HepG2 (cell line): ENCODE results near the gene LEAP2. TPM values are rescaled to one million over a fixed set of nuclear protein-coding genes. Genes with fewer than 3 reads are reported as not detected.
A peak's percentile ranks its signal among the peaks of the same experiment; 100 is the strongest.

Experiments used
- CENPT ChIP-seq: sonication (generic); formaldehyde crosslinking; IDR thresholded peaks from 2 replicates; pipeline ENCODE4 v1.8.0; 2022; ENCODE audit warnings: low read depth, mild to moderate bottlenecking, moderate library complexity, missing genetic modification reagents
- DRAP1 ChIP-seq: IDR thresholded peaks from 2 replicates; pipeline ENCODE4 v1.6.1; 2016; ENCODE audit warnings: missing genetic modification reagents, missing compliant biosample characterization
- HMGXB4 ChIP-seq, 2 experiments: sonication (generic) in 1 of 2; formaldehyde crosslinking in 1 of 2; IDR thresholded peaks; 2 replicates each; pipeline versions ENCODE4 v1.4.0 to v1.6.1; 2018 to 2020; ENCODE audit warnings: missing genetic modification reagents in 2 of 2, borderline replicate concordance in 1 of 2, low read depth in 1 of 2, mild to moderate bottlenecking in 1 of 2, missing biosample characterization in 1 of 2
- KDM6A ChIP-seq: IDR thresholded peaks from 2 replicates; pipeline ENCODE4 v1.6.1; 2016; ENCODE audit warnings: low read depth
- SOX13 ChIP-seq, 3 experiments: fragments of 450-650 bp in 1 of 3; sonication (generic) in 1 of 3; formaldehyde crosslinking in 1 of 3; IDR thresholded peaks in 2 of 3; conservative IDR thresholded peaks in 1 of 3; 2 replicates each; pipeline versions ENCODE4 v1.5.0 to v1.6.1; 2016 to 2020; ENCODE audit warnings: antibody characterized with exemption in 1 of 3, mild to moderate bottlenecking in 1 of 3, missing compliant biosample characterization in 1 of 3, missing genetic modification reagents in 1 of 3, moderate library complexity in 1 of 3
- SOX6 ChIP-seq, 2 experiments: fragments of 450-650 bp in 1 of 2; sonication (generic) in 1 of 2; formaldehyde crosslinking in 1 of 2; IDR thresholded peaks; 2 replicates each; pipeline versions ENCODE4 v1.4.0 to v1.6.1; 2017 to 2020; ENCODE audit warnings: antibody characterized with exemption in 1 of 2, mild to moderate bottlenecking in 1 of 2, missing genetic modification reagents in 1 of 2
- WIZ ChIP-seq: sonication (generic); formaldehyde crosslinking; IDR thresholded peaks from 2 replicates; pipeline ENCODE4 v1.5.1; 2020; ENCODE audit warnings: mild to moderate bottlenecking, missing genetic modification reagents
- ZHX2 ChIP-seq, 2 experiments: sonication (generic) in 1 of 2; formaldehyde crosslinking in 1 of 2; IDR thresholded peaks; 2 replicates each; pipeline versions ENCODE4 v1.6.1 to v1.9.0; 2014 to 2022; ENCODE audit warnings: antibody characterized with exemption in 1 of 2, borderline replicate concordance in 1 of 2, inconsistent platforms in 1 of 2, low read depth in 1 of 2, missing genetic modification reagents in 1 of 2
- ZMYM2 ChIP-seq: sonication (generic); formaldehyde crosslinking; IDR thresholded peaks from 2 replicates; pipeline ENCODE4 v1.8.0; 2022; ENCODE audit warnings: mild to moderate bottlenecking, missing genetic modification reagents
- ZNF362 ChIP-seq: sonication (generic); formaldehyde crosslinking; IDR thresholded peaks from 2 replicates; pipeline ENCODE4 v1.4.0; 2020; ENCODE audit warnings: missing genetic modification reagents, mild to moderate bottlenecking, borderline replicate concordance
- ZNF484 ChIP-seq: sonication (generic); formaldehyde crosslinking; IDR thresholded peaks from 2 replicates; pipeline ENCODE4 v1.5.1; 2020; ENCODE audit warnings: mild to moderate bottlenecking, low read depth, missing genetic modification reagents, borderline replicate concordance
- ZNF614 ChIP-seq: IDR thresholded peaks from 2 replicates; pipeline ENCODE4 v1.6.1; 2018; ENCODE audit warnings: missing biosample characterization, missing genetic modification reagents, inconsistent platforms, borderline replicate concordance
- ZNF615 ChIP-seq: sonication (generic); formaldehyde crosslinking; IDR thresholded peaks from 2 replicates; pipeline ENCODE4 v1.5.0; 2020; ENCODE audit warnings: mild to moderate bottlenecking, missing genetic modification reagents, borderline replicate concordance
- ZNF792 ChIP-seq: IDR thresholded peaks from 2 replicates; pipeline ENCODE4 v1.6.1; 2016
- ZSCAN12 ChIP-seq: sonication (generic); formaldehyde crosslinking; IDR thresholded peaks from 2 replicates; pipeline ENCODE4 v1.9.0; 2021; ENCODE audit warnings: mild to moderate bottlenecking, missing genetic modification reagents
- ZSCAN9 ChIP-seq: IDR thresholded peaks from 2 replicates; pipeline ENCODE4 v1.6.1; 2016; ENCODE audit warnings: borderline replicate concordance
- polyA plus RNA-seq, 8 experiments: library from polyadenylated mRNA; depleted of rRNA in 3 of 8; stranded (reverse) in 7 of 8; unstranded in 1 of 8; fragments of >200 nt; fragmentation: Illumina TruSeq in 4 of 8; extraction: Trizol in 4 of 8; gene quantifications; 2 replicates each; pipeline versions ENCODE4 v1.2.1 to v1.2.3, GENCODE V29; 2011 to 2016; ENCODE audit warnings: low read depth in 4 of 8, missing spikeins in 1 of 8, mixed read lengths in 1 of 8; ENCODE audit not compliant: insufficient read depth in 1 of 8
- total RNA-seq, 5 experiments: library from RNA; depleted of rRNA; stranded (reverse); fragments of >200 nt; fragmentation: Illumina TruSeq; extraction: Trizol; gene quantifications; 2 replicates each; pipeline ENCODE4 v1.2.3, GENCODE V29; 2016; ENCODE audit warnings: low read depth in 1 of 5

LEAP2 gene
- total and polyA plus RNA-seq, 2 of the 13 experiments (the other 11 are each of a cell fraction or from before 2014, with no cell fraction given), result 23.9 to 51.9 TPM

- TF ChIP-seq HMGXB4 (CRISPR knock-in tag; IDR thresholded peaks at IDR 0.05; ENCODE audit: borderline replicate concordance in 1 of 2, low read depth in 1 of 2) (no peak), ZNF362 (CRISPR knock-in tag) (0 out of 2 replicates have a peak, but pooled peaks have one; percentile 32), ZNF792 (CRISPR knock-in tag) (0 out of 2 replicates have a peak, but pooled peaks have one; percentile 26), WIZ (CRISPR knock-in tag) (no peak), ZMYM2 (CRISPR knock-in tag) (no peak), KDM6A (CRISPR knock-in tag) (no peak), SOX6 (IDR thresholded peaks at IDR 0.05) (no peak), SOX6 (CRISPR knock-in tag; IDR thresholded peaks at IDR 0.05) (peak; percentile 8; the same call in 1 of the 2 replicates), SOX13 (IDR thresholded peaks at IDR 0.05) (no peak), SOX13 (CRISPR knock-in tag; conservative IDR thresholded peaks at IDR 0.05 in 1 of 2, IDR thresholded peaks at IDR 0.05 in 1 of 2) (0 out of 4 replicates have a peak, but pooled peaks of 1 of the 2 experiments have one; percentile 13), ZNF615 (no peak), ZNF484 (no peak), ZSCAN9 (CRISPR knock-in tag) (no peak), ZNF614 (CRISPR knock-in tag) (no peak), DRAP1 (CRISPR knock-in tag) (0 out of 2 replicates have a peak, but pooled peaks have one; percentile 20), ZHX2 (IDR thresholded peaks at IDR 0.05; ENCODE audit: low read depth) (no peak), ZHX2 (CRISPR knock-in tag; IDR thresholded peaks at IDR 0.05; ENCODE audit: borderline replicate concordance) (no peak), CENPT (CRISPR knock-in tag) (no peak), ZSCAN12 (no peak)
Measured at GRCh38 chr5:132854301-132854700, 19.2 kb upstream of the LEAP2 start (continued).
